HG02973 (cell line): ENCODE results near the gene CCDC83.
"Not testable (repeated sequence)": the region's sequence is repeated elsewhere in the genome, so short reads cannot be mapped to it uniquely, and the experiment has no call there.

Experiments
- ATAC-seq: cut with Tn5 transposase; IDR thresholded peaks from one replicate; pipeline ENCODE4 v1.9.1; 2021; ENCODE audit warnings: moderate library complexity; ENCODE audit not compliant: unreplicated experiment

The CCDC83 gene

DNA sequence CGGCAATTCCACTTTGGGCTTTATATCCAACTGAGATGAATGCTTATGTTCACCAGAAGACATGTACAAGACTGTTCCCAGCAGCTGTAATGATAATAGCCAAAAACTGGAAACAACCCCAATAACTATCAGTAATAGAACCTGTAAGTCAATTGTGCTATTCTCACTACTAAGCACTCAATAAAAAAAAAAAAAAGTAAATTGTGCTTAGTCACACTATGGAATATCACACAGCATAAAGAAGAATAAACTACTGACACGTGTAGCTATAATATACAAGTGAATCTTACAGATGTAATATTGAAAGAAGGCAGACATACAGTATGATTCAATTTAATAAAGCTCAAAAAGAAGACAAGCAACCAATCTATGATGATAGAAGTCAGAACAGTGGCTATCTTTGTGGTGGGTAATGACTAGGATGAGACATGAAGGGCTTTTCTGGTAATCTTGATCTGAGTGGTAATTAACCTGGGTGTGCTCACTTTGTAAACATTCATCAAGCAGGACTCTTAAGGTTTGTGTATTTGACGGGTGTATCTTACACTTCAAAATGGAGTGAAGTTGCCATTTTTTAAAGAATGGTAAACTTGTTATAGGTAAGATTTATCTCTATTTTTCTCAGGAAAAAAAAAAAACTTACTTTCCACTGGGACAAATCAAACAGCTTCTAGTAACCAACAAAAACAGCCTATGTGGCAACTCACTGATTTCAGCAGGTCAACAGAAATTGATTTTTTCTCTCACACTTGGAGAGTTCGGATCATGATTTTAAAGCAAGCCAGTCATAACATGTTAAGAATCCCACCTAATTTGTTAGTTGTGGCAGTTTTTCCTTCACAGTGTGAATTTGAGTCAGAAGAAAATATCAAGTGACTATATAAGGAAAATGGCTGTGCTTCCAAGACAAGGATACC lies 84.2 kb downstream of the CCDC83 start:
- no peak for ATAC-seq

DNA sequence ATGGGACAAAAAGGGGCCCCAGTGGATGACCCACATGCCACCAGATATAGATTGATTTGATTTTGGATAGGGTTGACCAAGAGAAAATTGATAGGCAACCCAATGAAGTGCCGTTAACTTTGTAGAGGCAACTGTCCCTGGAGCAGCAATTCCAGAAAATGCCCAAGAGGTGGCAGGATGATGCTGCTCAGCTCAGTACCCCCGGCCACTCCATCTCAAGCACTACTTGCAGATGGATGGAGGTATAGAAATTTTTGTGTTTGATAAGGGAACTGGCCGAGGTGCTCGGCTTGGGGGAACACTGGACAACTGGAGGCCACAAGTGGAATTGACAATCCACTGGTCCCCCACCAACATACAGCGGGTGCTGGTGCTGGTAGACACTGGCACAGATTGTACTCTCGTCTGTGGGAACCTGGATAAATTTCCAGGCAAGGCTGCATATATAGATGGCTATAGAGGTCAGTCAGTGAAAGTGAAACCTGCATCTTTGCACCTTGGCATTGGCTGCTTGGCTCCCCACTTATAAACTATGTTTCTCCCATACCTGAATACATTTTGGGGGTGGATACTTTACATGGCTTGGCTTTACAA lies 86.3 kb downstream of the CCDC83 start:
- no peak for ATAC-seq

DNA sequence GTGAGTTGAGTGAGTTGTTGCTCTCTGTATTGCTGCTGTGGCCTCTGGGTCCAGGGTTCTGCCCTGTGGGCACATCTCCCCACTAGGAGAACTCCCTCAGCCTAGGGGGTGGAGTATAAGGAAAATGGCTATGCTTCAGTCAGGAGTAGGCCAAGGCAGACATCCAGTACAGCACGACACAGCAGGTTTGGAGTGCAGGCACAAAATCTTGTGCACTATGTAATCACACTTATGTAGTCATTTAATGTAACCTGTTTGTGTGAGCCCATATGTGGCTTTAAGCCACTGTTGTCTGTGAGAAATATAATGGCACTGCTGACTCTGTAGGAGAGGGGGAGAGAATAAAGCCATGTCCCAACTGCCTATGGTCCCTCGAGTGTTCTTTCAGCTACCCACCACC lies 90.1 kb downstream of the CCDC83 start:
- no peak for ATAC-seq

GRCh38 chr11:85945788-85946187 lies 90.6 kb downstream of the CCDC83 start:
- no peak for ATAC-seq

DNA sequence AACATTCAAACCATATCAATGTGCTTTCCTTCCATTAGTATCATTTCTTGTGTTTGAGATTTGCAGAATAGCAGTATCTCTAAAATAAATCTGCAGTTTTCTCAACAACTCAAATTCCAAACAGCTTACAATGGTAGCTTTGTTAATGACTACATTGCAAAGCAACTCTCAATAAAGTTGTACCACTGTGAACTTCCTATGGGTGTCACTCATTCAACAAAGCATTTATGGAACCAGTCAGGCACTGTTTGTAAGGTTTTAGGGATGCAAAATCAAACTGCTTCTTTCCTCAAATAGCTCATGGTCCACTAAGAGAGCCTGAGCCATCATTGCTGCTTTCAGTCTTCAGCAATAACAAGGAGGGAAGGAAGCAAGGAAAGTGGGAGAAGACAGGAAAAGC lies 91.0 kb downstream of the CCDC83 start:
- ATAC-seq: no peak

DNA sequence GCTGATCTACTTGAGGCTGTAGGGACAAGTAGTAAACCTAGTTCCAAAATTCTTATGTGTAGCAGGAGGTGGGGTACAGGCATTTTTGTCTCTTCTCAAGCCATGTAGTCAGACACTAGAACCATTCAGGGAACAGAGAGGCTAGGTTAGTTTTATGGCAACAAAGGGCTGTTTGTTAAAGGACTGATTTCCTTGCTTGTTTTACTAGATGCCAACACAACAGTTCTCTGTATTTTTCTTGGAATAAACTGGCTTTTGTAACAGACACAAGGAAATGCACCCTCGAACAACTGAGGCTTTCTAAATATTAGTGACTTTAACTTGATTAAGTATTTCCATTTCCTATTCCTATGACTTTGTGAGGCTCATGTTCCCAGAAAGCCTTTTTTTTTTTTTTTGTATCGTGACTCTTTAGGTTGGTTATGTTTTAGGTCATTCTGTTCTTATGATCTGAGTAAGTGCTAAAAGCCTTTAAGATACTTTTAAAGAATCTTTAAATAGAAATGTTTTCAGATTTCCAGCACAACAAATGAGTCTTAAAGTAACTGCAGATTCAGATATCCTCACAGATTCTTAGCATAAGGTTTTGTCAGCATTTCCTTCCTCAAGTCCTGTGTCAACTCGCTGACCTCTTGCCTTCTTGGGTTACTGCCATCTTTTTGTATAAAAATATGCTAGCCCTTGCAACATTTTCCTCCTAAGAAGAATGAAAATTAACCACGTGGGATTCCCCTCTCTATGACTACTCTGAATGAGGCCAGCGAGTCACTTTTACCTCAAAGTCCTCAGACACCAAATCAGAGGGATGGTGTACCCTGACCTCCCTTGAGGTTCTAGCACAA lies 92.5 kb downstream of the CCDC83 start:
- ATAC-seq: peak; percentile 41

DNA sequence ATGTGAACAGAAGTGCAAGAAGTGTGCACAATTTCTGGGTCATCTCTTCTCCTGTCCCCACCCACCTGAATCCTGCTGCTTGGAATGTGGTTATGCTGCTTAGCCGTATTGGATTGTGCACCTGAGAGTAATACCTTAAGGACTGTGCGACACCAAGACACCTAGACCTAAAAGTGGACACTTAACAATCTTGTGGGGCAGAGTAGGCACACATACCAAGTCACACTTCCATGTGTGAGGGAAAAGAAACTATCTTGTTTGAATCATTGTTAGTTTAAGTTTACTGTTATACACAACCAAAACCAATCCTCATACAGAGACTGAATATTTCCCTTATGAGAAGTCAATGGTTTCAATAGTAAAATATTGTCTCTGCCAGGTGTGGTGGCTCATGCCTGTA lies 93.7 kb downstream of the CCDC83 start:
- ATAC-seq: no peak

DNA sequence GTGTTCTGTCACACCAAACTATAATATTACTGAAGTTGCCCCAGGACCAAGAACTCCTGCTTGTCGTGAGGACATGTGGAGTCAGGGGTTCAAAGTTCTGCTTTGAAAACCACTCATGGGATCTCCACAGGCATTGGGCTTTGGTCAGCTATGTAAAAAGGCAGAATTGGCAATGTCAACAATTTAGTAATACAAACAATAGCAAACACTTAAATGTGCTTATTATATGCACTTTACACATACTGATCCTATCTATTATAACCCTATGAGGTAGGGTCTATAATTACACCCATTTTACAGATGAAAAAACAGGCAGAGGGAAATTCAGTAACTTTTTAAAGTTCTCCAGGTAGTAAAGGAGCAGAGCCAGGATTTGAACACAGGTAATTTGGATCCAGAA lies 94.6 kb downstream of the CCDC83 start:
- ATAC-seq: no peak

DNA sequence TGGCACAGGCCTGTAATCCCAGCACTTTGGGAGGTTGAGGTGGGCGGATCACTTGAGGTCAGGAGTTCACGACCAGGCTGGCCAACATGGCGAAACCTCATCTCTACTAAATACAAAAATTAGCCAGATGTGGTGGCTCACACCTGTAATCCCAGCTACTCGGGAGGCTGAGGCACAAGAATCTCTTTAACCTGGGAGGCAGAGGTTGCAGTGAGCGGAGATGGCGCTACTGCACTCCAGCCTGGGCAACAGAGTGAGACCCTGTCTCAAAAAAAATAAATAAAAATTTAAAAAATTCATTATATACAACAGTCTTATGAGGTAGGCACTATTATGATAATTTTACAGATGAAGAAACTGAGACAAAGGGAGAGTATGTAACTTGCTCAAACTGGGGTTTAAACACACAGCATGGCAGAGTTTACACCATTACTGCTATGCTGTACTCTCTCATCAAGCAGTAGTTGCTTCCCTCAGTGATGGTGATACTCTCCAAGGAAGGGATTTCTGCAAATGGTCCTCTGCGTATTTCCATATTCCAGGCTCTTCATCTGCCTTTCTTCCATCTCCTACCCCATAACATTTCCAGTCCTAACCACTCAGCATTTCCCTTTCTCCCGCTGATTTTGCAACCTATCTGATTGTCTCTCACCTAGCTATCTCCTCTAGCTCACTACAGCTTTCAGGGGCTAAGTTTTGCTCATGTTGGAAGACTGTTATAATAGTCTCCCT lies 95.3 kb downstream of the CCDC83 start:
- no peak for ATAC-seq

GRCh38 chr11:85951049-85951405 lies 95.8 kb downstream of the CCDC83 start:
- no peak for ATAC-seq

GRCh38 chr11:85951428-85952107 lies 96.4 kb downstream of the CCDC83 start:
- ATAC-seq: no peak

DNA sequence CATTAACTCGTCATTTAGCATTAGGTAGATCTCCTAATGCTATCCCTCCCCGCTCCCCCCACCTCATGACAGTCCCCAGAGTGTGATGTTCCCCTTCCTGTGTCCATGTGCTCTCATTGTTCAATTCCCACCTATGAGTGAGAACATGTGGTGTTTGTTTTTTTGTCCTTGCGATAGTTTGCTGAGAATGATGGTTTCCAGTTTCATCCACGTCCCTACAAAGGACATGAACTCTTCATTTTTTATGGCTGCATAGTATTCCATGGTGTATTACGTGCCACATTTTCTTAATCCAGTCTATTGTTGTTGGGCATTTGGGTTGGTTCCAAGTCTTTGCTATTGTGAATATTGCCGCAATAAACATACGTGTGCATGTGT lies 96.9 kb downstream of the CCDC83 start:
- not testable (repeated sequence) for ATAC-seq

DNA sequence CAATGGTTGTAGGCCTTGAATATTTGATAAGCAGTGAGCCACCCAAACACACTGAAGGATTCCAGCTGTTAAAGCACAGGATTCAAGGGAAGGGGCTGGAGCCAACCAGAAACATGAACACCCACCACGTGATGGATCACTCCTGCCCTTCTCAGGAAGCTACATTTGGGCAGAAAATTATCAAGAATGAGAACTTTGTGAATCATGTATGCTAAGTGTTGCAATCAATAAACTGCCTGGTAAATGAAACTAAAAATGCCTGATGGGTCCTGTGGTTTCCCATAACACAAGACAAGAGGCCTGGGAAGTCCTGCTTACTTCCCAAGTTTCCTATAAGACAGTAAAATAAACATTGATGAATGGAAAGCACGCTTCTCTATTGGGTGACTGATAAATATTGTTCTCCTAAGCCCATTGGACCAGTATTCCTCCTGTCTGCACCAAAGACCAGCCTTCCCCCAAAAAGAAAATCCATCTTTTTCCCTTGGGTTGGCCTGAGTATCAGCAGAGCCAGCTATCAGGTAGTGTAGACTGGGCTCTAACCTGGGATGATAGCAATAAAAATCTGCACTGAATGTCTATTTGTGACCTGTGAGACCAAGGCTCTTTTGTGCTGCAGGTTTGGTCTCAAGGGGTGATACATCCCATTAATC lies 98.4 kb downstream of the CCDC83 start:
- no peak for ATAC-seq

GRCh38 chr11:85955531-85955930 lies 100.3 kb downstream of the CCDC83 start:
- ATAC-seq: no peak

DNA sequence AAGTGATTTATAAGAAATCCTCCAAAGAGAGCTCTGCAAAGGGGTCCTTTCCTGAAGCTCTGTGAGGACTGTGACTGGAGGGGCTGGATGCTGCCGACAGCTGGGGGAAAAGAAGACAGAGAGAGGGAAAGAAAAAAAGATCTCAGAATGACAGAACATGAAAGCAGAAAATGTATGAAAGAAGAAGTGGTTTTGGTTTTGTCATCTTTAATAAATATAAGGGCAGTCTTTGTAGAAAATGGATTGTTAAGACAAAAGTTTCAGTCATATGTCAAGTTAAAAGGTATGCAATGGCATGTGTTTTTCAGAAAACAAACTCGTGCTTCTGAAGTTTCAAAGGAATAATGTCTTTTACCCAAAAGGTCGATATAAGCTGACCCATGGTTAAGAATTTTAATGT lies 105.5 kb downstream of the CCDC83 start:
- ATAC-seq: peak; percentile 49

DNA sequence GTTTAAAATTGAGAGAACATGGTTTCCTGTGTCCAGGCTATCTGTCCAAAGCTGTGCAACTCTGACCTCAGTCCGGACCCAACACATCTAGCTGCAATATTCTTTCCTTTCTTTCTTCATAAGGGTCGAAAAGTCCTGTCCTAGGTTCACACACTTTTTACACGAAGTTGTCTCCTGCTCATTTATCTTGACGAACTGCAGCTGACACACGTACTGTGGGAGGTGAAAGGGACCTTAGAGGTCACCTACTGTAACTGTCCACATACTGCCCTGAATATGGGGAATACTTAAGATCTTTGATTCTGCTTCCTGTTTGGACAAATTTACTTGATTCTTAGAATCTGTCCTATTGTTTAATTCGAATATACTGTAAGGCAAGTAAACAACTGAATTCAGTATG lies 105.9 kb downstream of the CCDC83 start:
- no peak for ATAC-seq

DNA sequence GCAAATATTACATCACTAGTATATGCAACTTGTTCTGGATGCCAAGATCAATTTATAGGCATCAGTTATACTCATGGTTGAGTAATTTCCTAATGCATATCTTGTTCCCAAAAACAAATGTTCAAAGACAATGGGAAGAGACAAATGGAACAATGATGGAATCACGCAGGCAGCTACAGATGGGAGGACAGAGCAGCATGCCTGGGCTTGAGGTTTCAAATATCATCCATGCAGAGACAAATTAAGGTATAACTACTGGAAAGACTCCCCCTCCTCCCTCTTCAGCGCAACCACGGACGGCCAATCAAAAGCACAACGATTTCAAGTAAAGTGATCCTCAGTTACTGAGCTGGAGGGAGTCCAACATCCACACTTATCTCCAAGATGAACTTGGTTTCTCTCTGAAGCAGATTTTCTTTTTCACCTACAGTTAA lies 106.8 kb downstream of the CCDC83 start:
- no peak for ATAC-seq

DNA sequence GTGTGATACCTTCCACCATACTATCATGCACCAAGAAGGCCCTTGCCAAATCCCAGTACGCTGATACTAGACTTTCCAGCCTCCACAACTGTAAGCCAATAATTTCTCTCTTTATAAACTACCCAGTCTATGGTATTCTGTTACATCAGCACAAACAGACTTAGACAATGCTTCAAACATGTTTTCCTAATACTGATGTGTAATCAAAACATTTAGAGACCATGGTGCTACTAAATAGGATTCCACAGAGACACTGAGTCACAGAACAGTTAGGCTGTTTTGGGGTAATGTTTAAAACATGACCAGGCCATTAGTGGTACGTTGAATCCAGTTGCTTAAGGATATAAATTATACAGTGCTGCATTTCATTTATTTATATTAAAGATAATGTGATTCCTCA lies 110.0 kb downstream of the CCDC83 start:
- no peak for ATAC-seq

- no peak for ATAC-seq
These were observed 112.3 kb downstream of the CCDC83 start for GRCh38 chr11:85967457-85967856.
